Cerebellar cortex (tissue), 1 donor: ENCODE measurements around the gene TDRD1.
"Not testable (repeated sequence)": the region's sequence is repeated elsewhere in the genome, so short reads cannot be mapped to it uniquely, and the experiment has no call there.

Source experiments
- DNase-seq: peaks from one replicate; pipeline ENCODE4 v3.0.0-alpha.2; 2015; ENCODE audit warnings: low spot score

Gene TDRD1

GRCh38 chr10:114179148-114179547, at the start of gene TDRD1:
Gene TDRD1, plus strand, starts transcription at chr10:114179353. Its CDS starts 8,479 bp downstream, at chr10:114187832.
- DNase-seq = no peak

GRCh38 chr10:114131094-114131493, 48.1 kb upstream of the TDRD1 start:
- DNase-seq = no peak

GRCh38 chr10:114135476-114135875, 43.7 kb upstream of the TDRD1 start:
- no peak for DNase-seq

DNA sequence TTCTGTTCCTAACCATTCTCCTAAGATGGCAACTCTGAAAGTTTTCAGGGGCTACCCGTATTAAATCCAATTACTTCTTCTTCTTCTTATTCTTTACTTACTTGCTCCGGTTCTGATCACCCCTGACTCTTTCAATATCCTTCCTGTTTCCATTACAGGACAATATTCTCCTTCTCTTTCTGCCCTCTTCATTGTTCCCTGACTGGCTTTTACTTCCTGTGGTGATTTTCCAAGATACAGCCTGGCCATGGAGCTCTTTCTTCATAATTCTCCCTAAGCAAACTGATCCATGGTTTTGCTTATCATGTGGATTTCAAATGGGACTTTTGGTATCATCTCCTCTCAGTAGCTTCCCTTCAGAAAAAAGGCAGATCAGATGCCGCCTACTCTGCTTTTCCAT, 40.6 kb upstream of the TDRD1 start:
- no peak for DNase-seq

DNA sequence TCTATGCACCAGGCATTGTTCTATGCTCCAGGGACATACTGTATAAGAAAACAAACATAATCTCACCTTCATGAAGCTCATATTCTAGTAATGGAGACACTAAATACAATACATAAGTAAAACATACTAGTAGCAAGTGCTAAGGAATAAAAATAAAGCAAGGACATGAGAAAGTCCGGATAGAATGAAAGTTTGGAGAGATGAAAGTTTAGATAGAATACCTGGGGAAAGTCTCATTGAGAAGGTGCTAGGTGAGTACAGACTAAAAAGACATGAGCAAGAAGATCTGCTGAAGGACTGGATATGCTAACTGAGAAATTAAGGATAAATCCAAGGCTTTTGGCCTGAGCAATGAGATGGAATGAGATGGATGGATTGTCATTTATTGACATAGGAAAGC, 39.1 kb upstream of the TDRD1 start:
- DNase-seq = no peak

- DNase-seq = not testable (repeated sequence)
Observed at GRCh38 chr10:114140827-114141226, 38.3 kb upstream of the TDRD1 start.

GRCh38 chr10:114142018-114142417, 37.1 kb upstream of the TDRD1 start:
- DNase-seq = no peak

DNA sequence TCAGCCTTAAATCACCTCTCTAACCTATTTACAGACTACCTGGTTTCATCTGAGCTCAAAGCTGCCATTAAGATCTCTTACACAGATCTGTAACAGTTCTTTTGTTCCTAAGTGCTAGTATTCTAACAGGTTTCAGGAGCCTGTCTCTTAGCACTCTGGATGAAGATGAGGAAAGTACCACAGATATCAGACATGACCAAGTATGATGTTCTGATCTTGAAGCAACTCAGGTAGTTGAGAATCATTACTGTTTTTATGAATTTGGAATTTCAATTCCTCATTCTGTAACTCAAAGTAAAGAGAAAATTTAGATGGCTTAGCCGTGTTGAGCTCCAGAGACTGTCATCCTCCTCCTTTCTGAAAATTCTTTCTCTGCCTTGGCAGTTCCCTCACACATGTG, 36.0 kb upstream of the TDRD1 start:
- no peak for DNase-seq

DNA sequence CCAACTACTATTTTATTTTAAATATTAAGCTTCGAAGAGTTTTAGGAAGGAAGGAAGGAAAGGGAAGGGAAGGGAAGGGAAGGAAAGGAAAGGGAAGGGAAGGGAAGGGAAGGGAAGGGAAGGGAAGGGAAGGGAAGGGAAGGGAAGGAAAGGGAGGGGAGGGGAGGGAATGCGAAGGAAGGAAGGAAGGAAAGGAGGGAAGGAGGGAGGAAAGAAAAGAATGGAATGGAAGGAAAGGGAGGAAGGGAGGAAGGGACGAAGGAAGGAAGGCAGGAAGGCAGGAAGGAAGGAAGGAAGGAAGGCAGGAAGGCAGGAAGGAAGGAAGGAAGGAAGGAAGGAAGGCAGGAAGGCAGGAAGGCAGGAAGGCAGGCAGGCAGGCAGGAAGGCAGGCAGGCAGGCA, 29.7 kb upstream of the TDRD1 start:
- DNase-seq = not testable (repeated sequence)

DNA sequence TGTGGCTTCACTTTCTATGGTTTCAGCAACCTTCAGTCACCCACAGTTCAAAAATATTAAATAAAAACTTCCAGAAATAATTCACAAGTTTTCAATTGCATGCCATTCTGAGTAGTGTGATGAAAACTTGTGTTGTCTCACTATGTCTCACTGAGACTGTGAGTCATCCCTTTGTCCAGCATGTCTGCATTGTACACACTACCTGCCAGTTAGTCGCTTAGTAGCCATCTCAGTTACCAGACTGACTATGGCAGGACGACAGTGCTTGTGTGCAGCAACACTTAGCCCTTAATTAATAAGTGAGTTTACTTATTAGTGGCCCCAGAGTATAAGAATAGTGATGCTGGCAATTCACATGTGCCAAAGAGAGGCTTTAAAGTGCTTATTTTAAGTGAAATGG, 27.7 kb upstream of the TDRD1 start:
- no peak for DNase-seq

DNA sequence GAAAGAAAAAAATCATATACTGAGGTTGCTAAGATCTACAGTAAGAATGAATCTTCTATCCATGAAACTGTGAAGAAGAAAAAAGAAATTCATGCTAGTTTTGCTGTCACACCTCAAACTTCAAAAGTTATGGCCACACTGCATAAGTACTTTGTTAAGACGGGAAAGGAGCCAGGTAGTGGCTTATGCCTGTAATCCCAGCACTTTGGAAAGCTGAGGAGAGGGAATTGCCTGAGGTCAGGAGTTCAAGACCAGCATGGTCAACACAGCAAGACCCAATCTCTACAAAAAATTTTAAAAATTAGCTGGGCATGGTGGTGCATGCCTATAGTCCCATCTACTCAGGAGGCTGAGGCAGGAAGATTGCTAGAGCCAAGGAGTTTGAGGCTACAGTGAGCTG, 27.3 kb upstream of the TDRD1 start:
- no peak for DNase-seq

DNA sequence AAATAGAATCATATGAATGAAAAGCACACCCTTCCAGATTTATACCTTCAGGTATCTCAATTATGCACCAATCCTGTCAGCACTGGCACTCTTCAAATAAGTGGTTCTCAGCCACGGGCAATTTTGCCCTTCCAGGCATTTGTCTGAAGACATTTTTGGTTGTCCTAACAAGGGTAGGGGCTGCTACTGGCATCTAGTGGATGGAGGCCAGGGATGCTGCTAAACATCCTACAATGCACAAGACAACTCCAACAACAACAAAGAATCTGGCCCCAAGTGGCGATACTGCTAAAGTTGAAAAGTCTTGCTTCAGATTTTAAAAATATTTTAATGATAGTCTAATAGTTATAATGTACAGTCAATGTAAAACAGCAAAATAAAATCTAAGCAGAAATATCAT, 21.2 kb upstream of the TDRD1 start:
- no peak for DNase-seq

GRCh38 chr10:114163062-114163461, 16.1 kb upstream of the TDRD1 start:
- DNase-seq = no peak

DNA sequence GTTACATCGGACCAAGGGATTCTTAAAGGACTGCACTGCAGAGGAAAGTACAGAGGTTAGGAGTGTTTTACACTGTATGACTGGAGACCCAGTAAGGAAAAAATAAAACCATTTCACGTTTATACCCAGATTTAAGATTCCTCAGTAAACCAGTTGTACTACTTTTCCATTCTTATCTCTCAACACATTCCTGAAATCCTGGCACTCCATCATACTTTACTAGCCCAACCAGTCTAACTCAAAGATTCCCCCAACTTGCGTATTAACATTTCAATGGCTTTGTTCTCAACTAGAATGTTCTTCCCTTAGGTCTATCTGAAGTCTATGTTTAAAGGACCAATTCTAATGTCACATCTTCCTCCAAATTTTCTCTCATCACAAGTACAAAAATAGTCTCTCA, 13.1 kb upstream of the TDRD1 start:
- no peak for DNase-seq

- no peak for DNase-seq
Observed at GRCh38 chr10:114166494-114166893, 12.7 kb upstream of the TDRD1 start.

DNA sequence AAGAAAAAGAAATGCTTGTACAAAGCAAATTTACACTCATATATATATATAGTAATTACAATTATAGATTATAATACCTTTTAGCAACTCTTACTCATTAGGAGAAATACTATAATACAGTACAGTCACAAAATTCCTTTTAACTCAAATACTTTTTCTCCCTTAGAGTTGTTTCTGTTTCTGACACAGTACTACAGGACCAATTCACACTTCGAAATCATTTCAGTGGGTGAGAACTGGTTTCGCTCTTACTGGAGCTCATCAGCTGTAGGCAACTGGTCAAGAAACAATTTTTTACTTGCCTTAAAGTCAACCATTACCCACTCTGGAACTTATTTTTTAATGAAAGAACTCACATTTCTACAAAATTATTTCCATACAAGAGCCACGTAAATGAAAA, 11.2 kb upstream of the TDRD1 start:
- no peak for DNase-seq

- no peak for DNase-seq
Observed at GRCh38 chr10:114168450-114169009, 10.6 kb upstream of the TDRD1 start.

- DNase-seq = peak; percentile 31
Observed at GRCh38 chr10:114172216-114172615, 6.9 kb upstream of the TDRD1 start.

GRCh38 chr10:114172776-114173602, 6.2 kb upstream of the TDRD1 start:
- peak; percentile 48 for DNase-seq

- no peak for DNase-seq
Observed at GRCh38 chr10:114173603-114173920, 5.6 kb upstream of the TDRD1 start.

- peak; percentile 98 for DNase-seq
Observed at GRCh38 chr10:114173921-114174694, 5.0 kb upstream of the TDRD1 start, which contains the start of gene CCDC186. Gene CCDC186, minus strand, starts transcription at chr10:114174203. Its CDS starts 10,935 bp downstream, at chr10:114163268.

DNA sequence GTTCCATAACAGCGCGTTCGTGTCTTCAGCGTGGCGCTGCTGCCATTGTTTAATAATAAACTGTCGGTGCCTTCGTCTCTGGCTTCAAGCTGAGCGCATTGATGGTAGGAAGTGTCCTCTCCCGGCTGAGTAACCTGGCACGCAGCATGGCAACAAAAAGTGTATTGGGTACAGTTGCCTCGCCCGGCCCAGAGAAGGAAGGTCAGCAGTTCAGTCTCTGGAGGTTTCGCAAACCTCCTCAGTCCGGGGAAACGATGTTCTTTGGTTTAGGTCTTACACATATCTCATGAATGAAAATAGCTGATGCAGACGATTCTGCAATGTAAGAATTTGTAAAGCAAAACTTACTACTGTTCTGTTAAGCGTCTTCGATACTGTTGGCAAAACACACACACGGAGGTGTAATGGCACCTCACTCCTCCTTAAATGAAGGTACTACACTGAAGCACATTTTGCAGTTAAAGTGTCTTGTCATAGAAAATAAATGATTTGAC, 4.4 kb upstream of the TDRD1 start:
- peak; percentile 61 for DNase-seq

DNA sequence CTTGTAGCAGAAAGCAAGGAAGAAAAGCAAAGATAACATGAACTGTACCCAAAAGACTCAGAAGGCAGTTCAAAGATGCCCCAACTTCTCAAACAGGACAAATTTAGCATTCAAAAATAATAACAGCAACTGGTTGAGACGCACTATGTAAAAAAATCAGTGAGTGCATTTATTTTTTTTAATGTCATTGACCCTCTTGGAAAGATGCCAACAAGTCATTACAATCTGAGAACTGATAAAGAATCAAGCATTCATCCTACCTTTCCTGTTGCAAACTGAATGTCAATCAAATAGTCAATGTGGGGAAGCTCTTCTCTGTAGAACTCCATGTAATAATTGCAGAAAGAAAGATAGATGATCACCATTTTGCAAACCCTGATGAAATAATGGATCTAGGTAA, 3.5 kb upstream of the TDRD1 start:
- no peak for DNase-seq
